HCT116 (cell line): ENCODE measurements around the gene TTC1. TPM values are rescaled to one million over a fixed set of nuclear protein-coding genes. Genes with fewer than 3 reads are reported as not detected.

ENCODE experiments used
- ATAC-seq: fragments of 200-7000 bp; cut with Tn5 transposase; 2 replicates; pipeline ENCODE4 v1.9.1; 2020; ENCODE audit warnings: mild to moderate bottlenecking, moderate library complexity
- BruUV-seq: library from RNA; stranded (reverse); fragments of 400-500 nt; replicated peaks from 2 replicates; lab custom pipeline; 2021; lab: Mats Ljungman, UMichigan
- CTCF ChIA-PET: fragments of 300-600 bp; sonication (Branson Sonifier 250); formaldehyde crosslinking; loops from one replicate; lab custom pipeline; 2021; ENCODE audit warnings: antibody characterized with exemption; lab: Charles Lee
- POLR2A ChIA-PET: fragments of 300-600, 350-600 bp; sonication (Branson Sonifier 250); formaldehyde crosslinking; loops from one replicate; lab custom pipeline; 2021; ENCODE audit warnings: antibody characterized with exemption; lab: Charles Lee
- RAD21 ChIA-PET, 2 experiments: fragments of 300-600 bp; sonication (Branson Sonifier 250); formaldehyde crosslinking; loops; one replicate each; lab custom pipeline; 2023; ENCODE audit warnings: low total read pairs in 2 of 2; ENCODE audit not compliant: uncharacterized antibody in 2 of 2, unreplicated experiment in 2 of 2, low non-redundant PET in 1 of 2; lab: Charles Lee
- DNase-seq: peaks from one replicate; pipeline ENCODE4 v3.0.0-alpha.2; 2010; ENCODE audit warnings: low read depth, low spot score
- H2AFZ ChIP-seq: fragments of 200-600 bp; shearing (Covaris generic), sonication (generic); 2 replicates; pipeline ENCODE4 v1.6.1; 2017; ENCODE audit warnings: low read depth, mixed run types, mixed read lengths, antibody characterized with exemption, low read length; ENCODE audit not compliant: poor library complexity, severe bottlenecking
- H3K27ac ChIP-seq: 2 replicates; pipeline ENCODE4 v1.5.1; 2012; ENCODE audit warnings: low read depth, low read length
- H3K27me3 ChIP-seq: fragments of 200-600 bp; sonication (generic); 2 replicates; pipeline ENCODE4 v1.6.1; 2016; ENCODE audit warnings: mixed run types, low read length, mixed read lengths; ENCODE audit not compliant: insufficient read depth
- H3K36me3 ChIP-seq, 2 experiments: fragments of 200-500 bp in 1 of 2; fragments of 200-600 bp in 1 of 2; sonication (Bioruptor generic) in 1 of 2; sonication (generic) in 1 of 2; 2 replicates each; pipeline versions ENCODE4 v1.5.1 to v1.6.1; 2014 to 2016; ENCODE audit warnings: low read length in 2 of 2, inconsistent platforms in 1 of 2, mixed read lengths in 1 of 2, mixed run types in 1 of 2; ENCODE audit not compliant: insufficient read depth in 2 of 2, control insufficient read depth in 1 of 2
- H3K4me1 ChIP-seq, 2 experiments: fragments of 200-600 bp in 1 of 2; sonication (generic) in 1 of 2; 2 replicates each; pipeline versions ENCODE4 v1.5.1 to v1.6.1; 2012 to 2017; ENCODE audit warnings: low read length in 2 of 2, inconsistent platforms in 1 of 2, mild to moderate bottlenecking in 1 of 2, mixed read lengths in 1 of 2, mixed run types in 1 of 2, moderate library complexity in 1 of 2; ENCODE audit not compliant: insufficient read depth in 2 of 2, control insufficient read depth in 1 of 2
- H3K4me2 ChIP-seq: fragments of 200-600 bp; sonication (generic); 2 replicates; pipeline ENCODE4 v1.6.1; 2017; ENCODE audit warnings: mixed run types, low read length, mixed read lengths
- H3K4me3 ChIP-seq, 2 experiments: fragments of 200-600 bp in 1 of 2; sonication (generic) in 1 of 2; replicated peaks in 1 of 2; 2 replicates each; pipeline ENCODE4 v1.5.1; 2011 to 2016; ENCODE audit warnings: low read length in 2 of 2, control low read depth in 1 of 2, low read depth in 1 of 2, mild to moderate bottlenecking in 1 of 2, mixed read lengths in 1 of 2, mixed run types in 1 of 2
- H3K79me2 ChIP-seq: fragments of 200-600 bp; sonication (generic); 2 replicates; pipeline ENCODE4 v1.6.1; 2017; ENCODE audit warnings: mild to moderate bottlenecking, mixed run types, low read length, moderate library complexity, mixed read lengths; ENCODE audit not compliant: insufficient read depth
- H3K9ac ChIP-seq: fragments of 200-600 bp; sonication (generic); 2 replicates; pipeline ENCODE4 v1.6.1; 2016; ENCODE audit warnings: low read length, mixed read lengths
- H3K9me2 ChIP-seq: fragments of 200-600 bp; sonication (generic), shearing (Covaris generic); 2 replicates; pipeline ENCODE4 v1.6.1; 2017; ENCODE audit warnings: mixed run types, mild to moderate bottlenecking, moderate library complexity; ENCODE audit not compliant: insufficient read depth
- H3K9me3 ChIP-seq, 2 experiments: fragments of 200-500 bp in 1 of 2; fragments of 200-600 bp in 1 of 2; sonication (Bioruptor generic) in 1 of 2; sonication (generic) in 1 of 2; 2 replicates each; pipeline ENCODE4 v1.6.1; 2014 to 2017; ENCODE audit warnings: low read length in 2 of 2, mixed read lengths in 2 of 2, inconsistent platforms in 1 of 2, low read depth in 1 of 2, mild to moderate bottlenecking in 1 of 2, mixed run types in 1 of 2, moderate library complexity in 1 of 2; ENCODE audit not compliant: control insufficient read depth in 1 of 2, insufficient read depth in 1 of 2
- H4K20me1 ChIP-seq: fragments of 200-600 bp; sonication (generic), shearing (Covaris generic); 2 replicates; pipeline ENCODE4 v1.6.1; 2017; ENCODE audit warnings: mixed run types, mild to moderate bottlenecking, moderate library complexity; ENCODE audit not compliant: insufficient read depth
- CBX3 ChIP-seq: IDR thresholded peaks from 2 replicates; pipeline ENCODE4 v1.6.1; 2012; ENCODE audit warnings: low read depth
- EGR1 ChIP-seq: IDR thresholded peaks from 2 replicates; pipeline ENCODE4 v1.6.1; 2012; ENCODE audit warnings: low read depth
- ELF1 ChIP-seq: IDR thresholded peaks from 2 replicates; pipeline ENCODE4 v1.6.1; 2012; ENCODE audit warnings: low read depth, borderline replicate concordance
- EZH2phosphoT487 ChIP-seq: fragments of 200-600 bp; IDR thresholded peaks from 2 replicates; pipeline ENCODE4 v1.6.1; 2018; ENCODE audit warnings: antibody characterized with exemption, borderline replicate concordance
- JUND ChIP-seq: IDR thresholded peaks from 2 replicates; pipeline ENCODE4 v1.6.1; 2012
- POLR2A ChIP-seq: IDR thresholded peaks from 2 replicates; pipeline ENCODE4 v1.7.0; 2011; ENCODE audit warnings: borderline replicate concordance; ENCODE audit not compliant: insufficient read depth, insufficient read length; ENCODE audit errors: extremely low read depth
- POLR2AphosphoS5 ChIP-seq: IDR thresholded peaks from 2 replicates; pipeline ENCODE4 v1.6.1; 2011; ENCODE audit warnings: mild to moderate bottlenecking, low read depth, low read length, moderate library complexity
- SP1 ChIP-seq: IDR thresholded peaks from 2 replicates; pipeline ENCODE4 v1.6.1; 2012; ENCODE audit warnings: low read depth
- SRF ChIP-seq: IDR thresholded peaks from 2 replicates; pipeline ENCODE4 v1.6.1; 2012; ENCODE audit warnings: low read depth
- TCF7L2 ChIP-seq: IDR thresholded peaks from 2 replicates; pipeline ENCODE4 v1.7.0; 2011; ENCODE audit warnings: borderline replicate concordance, inconsistent platforms; ENCODE audit not compliant: insufficient read depth, insufficient read length; ENCODE audit errors: extremely low read depth
- YY1 ChIP-seq: IDR thresholded peaks from 2 replicates; pipeline ENCODE4 v1.6.1; 2011; ENCODE audit warnings: low read length, low read depth, moderate library complexity, mild to moderate bottlenecking; ENCODE audit not compliant: insufficient replicate concordance; ENCODE audit errors: extremely low read depth
- ZFX ChIP-seq: fragments of 450-650 bp; IDR thresholded peaks from 2 replicates; pipeline ENCODE4 v1.6.1; 2017
- intact Hi-C: fragments of 100-400 bp; cut with micrococcal nuclease; formaldehyde crosslinking; loops from 2 replicates; pipeline ENCODE4 v1.10.0; 2022
- total RNA-seq: library from RNA; stranded (reverse); gene quantifications from one replicate; pipeline ENCODE4 v1.2.1, GENCODE V29; 2021; ENCODE audit not compliant: unreplicated experiment
- TF ChIP-seq, protein P1 (sequence below): IDR thresholded peaks from 2 replicates; pipeline ENCODE4 v1.6.1; 2012; ENCODE audit warnings: low read depth
- TF ChIP-seq, protein P2 (sequence below): IDR thresholded peaks from 2 replicates; pipeline ENCODE4 v1.6.1; 2012
- TF ChIP-seq, protein P3 (sequence below): IDR thresholded peaks from 2 replicates; pipeline ENCODE4 v1.6.1; 2012

Gene TTC1
- total RNA-seq, 1 experiment from 2014 or later = 48.1 TPM

DNA sequence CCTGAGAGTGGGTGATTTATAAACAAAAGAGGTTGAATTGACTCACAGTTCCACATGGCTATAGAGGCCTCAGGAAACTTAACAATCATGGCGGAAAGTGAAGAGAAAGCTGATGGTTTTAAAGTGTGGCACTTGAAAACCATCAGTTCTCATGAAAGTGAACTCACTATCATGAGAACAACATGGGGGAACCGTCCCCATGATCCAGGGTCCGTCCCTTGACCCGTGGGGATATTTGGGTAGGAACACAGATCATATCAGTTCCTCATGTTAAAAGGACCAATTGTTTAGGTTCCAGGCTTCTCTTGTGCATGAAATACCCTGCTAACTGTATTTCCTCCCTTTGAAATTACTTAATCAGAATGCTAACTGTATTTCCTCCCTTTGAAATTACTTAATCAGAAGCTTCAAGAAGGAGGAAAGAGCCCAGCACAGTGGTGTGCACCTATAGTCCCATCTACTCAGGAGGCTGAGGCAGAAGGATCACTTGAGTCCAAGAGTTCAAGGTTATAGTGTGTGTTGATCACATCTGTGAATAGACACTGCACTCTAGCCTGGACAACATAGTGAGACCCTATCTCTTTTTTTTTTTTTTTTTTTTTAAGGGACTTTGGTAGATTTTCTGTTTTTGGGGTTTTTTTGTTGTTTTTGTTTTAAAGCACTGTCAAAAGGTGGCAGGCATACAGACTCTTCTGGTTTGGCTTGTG, 24.8 kb downstream of the TTC1 start:
- no TSS peak for BruUV-seq
- no peaks in the 10 kb centered on the region for H3K9me3 ChIP-seq
- no peaks in the 10 kb centered on the region for H4K20me1 ChIP-seq
- ChIA-PET RAD21 (no interaction called here), POLR2A (interaction anchor here (0.7 kb wide), 1 partner anchor 12 kb away, joined by 4 read pairs; no protein-coding TSS in a partner anchor), CTCF (interaction anchor here (1.2 kb wide), 1 partner anchor 12 kb away, joined by 7 read pairs; no protein-coding TSS in a partner anchor)
- DNase-seq = no peak
- no peak overlapping the region for H3K4me2 ChIP-seq
- no peak overlapping the region for H3K4me3 ChIP-seq
- no peak for TF ChIP-seq POLR2A
- TF ChIP-seq, protein P1, sequence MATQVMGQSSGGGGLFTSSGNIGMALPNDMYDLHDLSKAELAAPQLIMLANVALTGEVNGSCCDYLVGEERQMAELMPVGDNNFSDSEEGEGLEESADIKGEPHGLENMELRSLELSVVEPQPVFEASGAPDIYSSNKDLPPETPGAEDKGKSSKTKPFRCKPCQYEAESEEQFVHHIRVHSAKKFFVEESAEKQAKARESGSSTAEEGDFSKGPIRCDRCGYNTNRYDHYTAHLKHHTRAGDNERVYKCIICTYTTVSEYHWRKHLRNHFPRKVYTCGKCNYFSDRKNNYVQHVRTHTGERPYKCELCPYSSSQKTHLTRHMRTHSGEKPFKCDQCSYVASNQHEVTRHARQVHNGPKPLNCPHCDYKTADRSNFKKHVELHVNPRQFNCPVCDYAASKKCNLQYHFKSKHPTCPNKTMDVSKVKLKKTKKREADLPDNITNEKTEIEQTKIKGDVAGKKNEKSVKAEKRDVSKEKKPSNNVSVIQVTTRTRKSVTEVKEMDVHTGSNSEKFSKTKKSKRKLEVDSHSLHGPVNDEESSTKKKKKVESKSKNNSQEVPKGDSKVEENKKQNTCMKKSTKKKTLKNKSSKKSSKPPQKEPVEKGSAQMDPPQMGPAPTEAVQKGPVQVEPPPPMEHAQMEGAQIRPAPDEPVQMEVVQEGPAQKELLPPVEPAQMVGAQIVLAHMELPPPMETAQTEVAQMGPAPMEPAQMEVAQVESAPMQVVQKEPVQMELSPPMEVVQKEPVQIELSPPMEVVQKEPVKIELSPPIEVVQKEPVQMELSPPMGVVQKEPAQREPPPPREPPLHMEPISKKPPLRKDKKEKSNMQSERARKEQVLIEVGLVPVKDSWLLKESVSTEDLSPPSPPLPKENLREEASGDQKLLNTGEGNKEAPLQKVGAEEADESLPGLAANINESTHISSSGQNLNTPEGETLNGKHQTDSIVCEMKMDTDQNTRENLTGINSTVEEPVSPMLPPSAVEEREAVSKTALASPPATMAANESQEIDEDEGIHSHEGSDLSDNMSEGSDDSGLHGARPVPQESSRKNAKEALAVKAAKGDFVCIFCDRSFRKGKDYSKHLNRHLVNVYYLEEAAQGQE = no peak
- H3K79me2 ChIP-seq = peaks cover 32% of the 10 kb centered on the region
- no peaks in the 10 kb centered on the region for H3K4me1 ChIP-seq
- no peak overlapping the region for H2AFZ ChIP-seq
- peaks cover 19 to 20% of the 10 kb centered on the region in 2 experiments for H3K36me3 ChIP-seq
- no peaks in the 10 kb centered on the region for H3K27me3 ChIP-seq
- no peaks in the 10 kb centered on the region for H3K9me2 ChIP-seq
- intact Hi-C loops = no loop called here
- H3K27ac ChIP-seq = no peak overlapping the region
- ATAC-seq = no peak
- H3K9ac ChIP-seq = no peak overlapping the region

DNA sequence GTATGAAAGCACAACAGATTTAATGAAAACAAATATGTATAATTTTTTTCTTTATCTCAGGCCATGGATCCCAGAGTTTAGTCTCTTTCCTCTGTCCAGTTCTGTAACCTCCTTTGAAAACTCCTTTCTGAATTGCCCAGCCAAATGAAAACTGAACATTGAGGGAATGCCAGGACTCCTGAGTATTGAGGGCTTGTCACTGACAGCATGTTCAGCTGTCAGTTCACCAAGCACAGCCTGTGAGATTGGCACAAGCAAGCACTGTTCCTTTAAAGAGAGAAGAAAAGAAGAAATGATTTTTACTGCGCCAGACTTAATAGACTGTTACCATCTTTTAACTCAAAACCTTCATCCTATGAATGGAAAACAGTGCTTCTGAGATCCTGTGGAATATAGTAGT, 27.3 kb downstream of the TTC1 start:
- Histone ChIP-seq H3K4me2 (no peak overlapping the region), H3K79me2 (peaks cover 13% of the 10 kb centered on the region; the same call in 1 of the 2 replicates), H3K9me2 (no peaks in the 10 kb centered on the region), H2AFZ (no peak overlapping the region), H3K27ac (no peak overlapping the region), H4K20me1 (no peaks in the 10 kb centered on the region), H3K9ac (no peak overlapping the region), H3K4me1 (no peaks in the 10 kb centered on the region), H3K4me3 (no peak overlapping the region), H3K36me3 (peaks cover 20 to 32% of the 10 kb centered on the region in 2 experiments), H3K9me3 (no peaks in the 10 kb centered on the region), H3K27me3 (no peaks in the 10 kb centered on the region)
- BruUV-seq = no TSS peak
- ATAC-seq (no peak), DNase-seq (no peak)
- ChIA-PET POLR2A (no interaction called here), RAD21 (no interaction called here), CTCF (no interaction called here)
- intact Hi-C loops = no loop called here
- TF ChIP-seq ELF1 = no peak
- no peak for TF ChIP-seq SP1
- TF ChIP-seq ZFX = no peak
- no peak for TF ChIP-seq CBX3
- TF ChIP-seq EGR1 = no peak
- TF ChIP-seq SRF = no peak
- no peak for TF ChIP-seq EZH2phosphoT487
- TF ChIP-seq, protein P2, sequence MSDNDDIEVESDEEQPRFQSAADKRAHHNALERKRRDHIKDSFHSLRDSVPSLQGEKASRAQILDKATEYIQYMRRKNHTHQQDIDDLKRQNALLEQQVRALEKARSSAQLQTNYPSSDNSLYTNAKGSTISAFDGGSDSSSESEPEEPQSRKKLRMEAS = no peak
- no peak for TF ChIP-seq JUND
- TF ChIP-seq TCF7L2 = no peak
- TF ChIP-seq, protein P3, sequence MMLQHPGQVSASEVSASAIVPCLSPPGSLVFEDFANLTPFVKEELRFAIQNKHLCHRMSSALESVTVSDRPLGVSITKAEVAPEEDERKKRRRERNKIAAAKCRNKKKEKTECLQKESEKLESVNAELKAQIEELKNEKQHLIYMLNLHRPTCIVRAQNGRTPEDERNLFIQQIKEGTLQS = no peak
- TF ChIP-seq POLR2AphosphoS5 = no peak
- no peak for TF ChIP-seq YY1
